22Rv1 (cell line): ENCODE data around the gene UNC5A.

Source experiments
- ZFX ChIP-seq: fragments of 450-650 bp; IDR thresholded peaks from 2 replicates; pipeline ENCODE4 v1.6.1; 2017; ENCODE audit warnings: antibody characterized with exemption, borderline replicate concordance
- TF ChIP-seq, protein P1 (sequence below): fragments of 450-650 bp; IDR thresholded peaks from 2 replicates; pipeline ENCODE4 v1.5.1; 2017; ENCODE audit warnings: mild to moderate bottlenecking

DNA sequence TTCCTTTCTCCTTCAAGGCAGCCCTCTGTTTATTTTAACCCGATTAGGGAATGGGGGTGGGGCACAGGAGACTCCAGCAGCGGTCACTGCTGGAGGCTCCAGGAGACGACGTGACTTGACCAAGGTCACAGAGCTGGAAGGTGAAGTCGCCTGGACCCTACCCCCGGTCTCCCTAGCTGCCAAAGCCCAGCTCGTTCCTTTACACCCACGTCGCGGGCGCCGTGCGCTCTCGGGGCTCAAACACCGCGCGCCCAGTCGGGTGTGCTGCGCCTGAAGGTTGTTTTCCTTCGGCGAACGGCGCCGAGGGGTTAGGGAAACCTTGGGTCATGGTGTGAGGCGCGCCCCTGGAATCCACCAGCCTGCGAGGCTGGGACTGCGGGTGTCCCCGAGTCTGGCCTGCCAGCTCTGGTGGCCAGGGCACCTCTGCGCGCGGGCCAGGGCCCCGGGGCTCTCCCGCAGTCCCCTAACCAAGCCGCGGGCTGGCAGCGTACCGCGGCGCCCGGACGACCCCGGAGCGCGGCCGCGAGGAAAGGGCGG is 747 bp upstream of the UNC5A start:
- TF ChIP-seq, protein P1, sequence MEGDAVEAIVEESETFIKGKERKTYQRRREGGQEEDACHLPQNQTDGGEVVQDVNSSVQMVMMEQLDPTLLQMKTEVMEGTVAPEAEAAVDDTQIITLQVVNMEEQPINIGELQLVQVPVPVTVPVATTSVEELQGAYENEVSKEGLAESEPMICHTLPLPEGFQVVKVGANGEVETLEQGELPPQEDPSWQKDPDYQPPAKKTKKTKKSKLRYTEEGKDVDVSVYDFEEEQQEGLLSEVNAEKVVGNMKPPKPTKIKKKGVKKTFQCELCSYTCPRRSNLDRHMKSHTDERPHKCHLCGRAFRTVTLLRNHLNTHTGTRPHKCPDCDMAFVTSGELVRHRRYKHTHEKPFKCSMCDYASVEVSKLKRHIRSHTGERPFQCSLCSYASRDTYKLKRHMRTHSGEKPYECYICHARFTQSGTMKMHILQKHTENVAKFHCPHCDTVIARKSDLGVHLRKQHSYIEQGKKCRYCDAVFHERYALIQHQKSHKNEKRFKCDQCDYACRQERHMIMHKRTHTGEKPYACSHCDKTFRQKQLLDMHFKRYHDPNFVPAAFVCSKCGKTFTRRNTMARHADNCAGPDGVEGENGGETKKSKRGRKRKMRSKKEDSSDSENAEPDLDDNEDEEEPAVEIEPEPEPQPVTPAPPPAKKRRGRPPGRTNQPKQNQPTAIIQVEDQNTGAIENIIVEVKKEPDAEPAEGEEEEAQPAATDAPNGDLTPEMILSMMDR: no peak
- TF ChIP-seq ZFX: no peak
